Central memory CD8-positive, alpha-beta T cell (primary cell): ENCODE data around the gene CLNK.
A peak's percentile ranks its signal among the peaks of the same experiment; 100 is the strongest.

Source experiments
- ATAC-seq: fragments of 150-1000 bp; cut with Tn5 transposase; replicated peaks from 2 replicates; pipeline ENCODE4 v1.10.0; 2022; ENCODE audit warnings: mild to moderate bottlenecking, moderate FRiP score, moderate number of reproducible peaks; ENCODE audit not compliant: poor library complexity, severe bottlenecking; ENCODE audit errors: extremely low read depth
- DNase-seq, 2 donors: peaks; one replicate each; pipeline ENCODE4 v3.0.0; 2021; ENCODE audit warnings: low spot score in 2 of 2
- H3K27ac Mint-ChIP-seq: one replicate; pipeline ENCODE4 v1.8.0; 2022; ENCODE audit warnings: low read depth, mild to moderate bottlenecking, moderate library complexity, mixed read lengths
- H3K27me3 Mint-ChIP-seq: one replicate; pipeline ENCODE4 v1.8.0; 2022; ENCODE audit warnings: mixed read lengths
- H3K36me3 Mint-ChIP-seq: one replicate; pipeline ENCODE4 v1.8.0; 2022; ENCODE audit warnings: mild to moderate bottlenecking, moderate library complexity, mixed read lengths; ENCODE audit not compliant: insufficient read depth
- H3K4me1 Mint-ChIP-seq: one replicate; pipeline ENCODE4 v1.8.0; 2022; ENCODE audit warnings: mixed read lengths
- H3K4me3 Mint-ChIP-seq: one replicate; pipeline ENCODE4 v1.8.0; 2022; ENCODE audit warnings: mild to moderate bottlenecking, moderate library complexity, mixed read lengths
- H3K9me3 Mint-ChIP-seq: one replicate; pipeline ENCODE4 v1.8.0; 2022; ENCODE audit warnings: mixed read lengths

The CLNK gene

DNA sequence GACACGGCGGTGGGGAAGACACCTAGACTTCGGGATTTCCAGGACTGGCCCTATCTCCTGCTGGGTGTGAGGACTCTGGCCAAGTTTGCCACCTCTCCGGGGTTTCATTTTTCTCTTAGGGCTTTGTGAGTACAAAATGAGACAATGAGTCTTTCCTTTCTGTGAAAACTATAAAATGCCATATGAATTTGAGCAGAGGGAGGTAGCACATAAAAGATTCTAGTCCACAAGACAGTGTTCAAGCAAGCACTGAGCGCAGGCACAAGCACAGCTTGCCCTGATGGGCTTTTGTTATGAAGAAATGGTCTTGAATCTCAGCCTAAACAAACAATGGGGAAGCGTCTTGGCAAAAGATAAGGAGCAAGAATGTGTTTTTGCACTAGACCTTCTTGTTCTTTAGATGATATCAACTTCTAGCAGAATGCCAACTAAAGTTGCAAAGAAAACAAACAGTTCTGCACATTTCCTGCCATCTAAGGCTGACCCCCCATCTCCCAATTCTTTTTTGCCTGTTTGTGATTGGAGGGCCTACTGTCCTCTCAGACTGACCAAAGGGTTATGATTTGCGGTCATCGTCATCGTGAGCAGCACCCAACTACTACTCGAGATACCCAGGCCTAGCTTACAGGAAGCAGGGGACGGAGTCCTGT lies 154.3 kb downstream of the CLNK start:
- no peak overlapping the region for H3K4me3 Mint-ChIP-seq
- ATAC-seq (no peak), DNase-seq (no peak)
- peak overlapping the region; percentile 60 for H3K27ac Mint-ChIP-seq
- no peaks in the 10 kb centered on the region for H3K4me1 Mint-ChIP-seq
- no peaks in the 10 kb centered on the region for H3K9me3 Mint-ChIP-seq
- H3K27me3 Mint-ChIP-seq = peaks cover 58% of the 10 kb centered on the region
- H3K36me3 Mint-ChIP-seq = no peaks in the 10 kb centered on the region

DNA sequence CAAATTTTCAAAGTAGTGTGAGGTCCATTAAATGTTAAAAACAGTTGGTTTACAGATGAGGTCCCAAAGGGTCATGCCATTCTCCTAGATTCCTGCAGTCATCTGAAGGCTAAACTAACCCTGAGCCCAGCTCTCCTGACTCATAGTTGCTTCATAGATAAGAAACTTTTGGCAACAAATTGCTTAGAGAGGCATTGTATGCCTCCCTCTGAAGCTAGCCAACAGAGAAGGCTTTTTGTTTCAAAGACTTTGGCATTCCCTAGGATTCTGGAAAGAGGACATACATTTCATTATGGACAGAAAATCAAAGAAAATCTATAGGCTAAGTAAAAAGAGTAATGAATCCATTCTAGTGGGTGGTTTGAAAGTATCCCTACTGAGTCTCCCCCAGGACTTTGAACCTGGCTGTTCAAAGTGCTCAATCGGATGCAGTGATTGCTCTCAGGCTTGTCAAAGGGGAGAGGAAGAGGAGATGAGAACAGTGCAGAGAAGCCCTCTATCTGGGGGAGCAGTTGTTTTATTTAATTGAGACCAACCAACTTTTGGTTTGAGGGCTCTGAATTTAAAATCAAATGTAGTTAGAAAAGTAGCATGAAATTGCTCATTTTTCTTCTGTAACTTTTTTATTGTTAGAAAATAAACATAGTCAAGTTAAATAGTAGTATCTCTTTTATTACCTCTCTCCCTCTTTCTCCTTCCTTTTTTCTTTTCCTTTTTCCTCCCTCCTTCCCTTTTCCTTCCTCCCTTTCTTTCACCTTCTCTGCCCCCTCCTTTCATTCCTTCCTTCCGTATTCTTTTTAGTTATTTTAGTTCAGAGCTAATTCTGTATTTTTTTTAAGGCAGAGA lies 155.1 kb downstream of the CLNK start:
- peak overlapping the region; percentile 60 for H3K27ac Mint-ChIP-seq
- DNase-seq (no peak), ATAC-seq (no peak)
- H3K4me3 Mint-ChIP-seq = no peak overlapping the region
- H3K4me1 Mint-ChIP-seq = no peaks in the 10 kb centered on the region
- H3K9me3 Mint-ChIP-seq = no peaks in the 10 kb centered on the region
- H3K27me3 Mint-ChIP-seq = peaks cover 51% of the 10 kb centered on the region
- no peaks in the 10 kb centered on the region for H3K36me3 Mint-ChIP-seq

DNA sequence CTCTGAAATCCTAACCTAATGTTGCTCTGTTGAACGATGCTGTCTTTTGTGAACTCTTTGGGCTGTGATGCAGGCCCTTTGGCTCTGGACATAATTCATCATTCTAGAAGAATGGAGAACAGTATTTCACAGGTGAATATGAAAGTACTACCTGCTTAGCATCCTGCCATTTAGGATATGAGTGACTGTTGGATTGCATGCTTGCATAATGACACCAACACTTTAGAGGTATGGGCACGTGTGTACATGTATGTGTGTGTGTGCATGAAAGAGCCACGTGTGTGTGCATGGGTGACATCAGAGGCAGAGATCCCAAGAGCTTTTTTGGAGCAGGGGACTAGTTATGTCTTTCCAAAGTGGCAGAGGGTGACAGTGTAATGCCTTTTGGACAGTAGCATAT lies 157.1 kb downstream of the CLNK start:
- Mint-ChIP-seq H3K4me1 (no peaks in the 10 kb centered on the region), H3K36me3 (no peaks in the 10 kb centered on the region), H3K27ac (no peak overlapping the region), H3K4me3 (no peak overlapping the region), H3K9me3 (no peaks in the 10 kb centered on the region), H3K27me3 (peaks cover 36% of the 10 kb centered on the region)
- DNase-seq (no peak), ATAC-seq (no peak)

DNA sequence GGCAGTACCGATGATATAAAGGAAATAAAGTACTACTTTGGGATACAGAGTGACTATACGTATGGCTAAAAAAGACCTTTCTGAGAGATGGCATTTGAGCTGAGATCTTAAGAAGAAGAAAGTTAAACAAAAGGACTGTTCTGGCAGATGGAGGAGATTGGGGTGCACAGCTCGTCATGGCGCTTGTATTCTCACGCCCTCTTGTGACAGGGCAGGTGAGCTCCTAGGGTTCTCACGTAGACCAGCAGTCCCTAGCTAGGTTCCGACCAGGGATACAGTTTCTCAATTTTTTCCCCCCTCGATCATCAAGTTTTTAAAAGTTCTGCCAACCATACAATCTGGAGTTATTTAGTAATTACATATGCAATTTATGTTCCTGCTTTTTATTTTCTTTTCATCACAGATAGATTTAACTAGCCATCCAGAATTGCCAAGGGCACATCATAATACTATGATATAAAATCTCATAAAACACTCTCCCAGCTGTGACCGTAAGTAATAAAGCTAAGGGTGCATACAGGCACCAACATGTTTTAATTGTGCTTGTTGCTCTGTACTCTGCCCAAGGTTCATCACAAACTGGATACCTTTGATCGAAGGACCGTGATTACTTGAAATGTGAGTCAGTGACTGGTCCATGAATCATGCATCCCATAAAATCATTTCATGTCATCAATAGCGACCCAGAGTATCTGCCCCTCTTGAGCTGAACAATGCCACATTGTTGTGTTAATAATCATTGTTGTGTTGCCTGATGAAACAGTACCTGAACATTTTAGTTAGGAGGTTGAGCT lies 157.9 kb downstream of the CLNK start:
- H3K4me1 Mint-ChIP-seq = no peaks in the 10 kb centered on the region
- no peak overlapping the region for H3K27ac Mint-ChIP-seq
- ATAC-seq (no peak), DNase-seq (no peak)
- peaks cover 27% of the 10 kb centered on the region for H3K27me3 Mint-ChIP-seq
- H3K36me3 Mint-ChIP-seq = no peaks in the 10 kb centered on the region
- H3K4me3 Mint-ChIP-seq = no peak overlapping the region
- H3K9me3 Mint-ChIP-seq = no peaks in the 10 kb centered on the region

DNA sequence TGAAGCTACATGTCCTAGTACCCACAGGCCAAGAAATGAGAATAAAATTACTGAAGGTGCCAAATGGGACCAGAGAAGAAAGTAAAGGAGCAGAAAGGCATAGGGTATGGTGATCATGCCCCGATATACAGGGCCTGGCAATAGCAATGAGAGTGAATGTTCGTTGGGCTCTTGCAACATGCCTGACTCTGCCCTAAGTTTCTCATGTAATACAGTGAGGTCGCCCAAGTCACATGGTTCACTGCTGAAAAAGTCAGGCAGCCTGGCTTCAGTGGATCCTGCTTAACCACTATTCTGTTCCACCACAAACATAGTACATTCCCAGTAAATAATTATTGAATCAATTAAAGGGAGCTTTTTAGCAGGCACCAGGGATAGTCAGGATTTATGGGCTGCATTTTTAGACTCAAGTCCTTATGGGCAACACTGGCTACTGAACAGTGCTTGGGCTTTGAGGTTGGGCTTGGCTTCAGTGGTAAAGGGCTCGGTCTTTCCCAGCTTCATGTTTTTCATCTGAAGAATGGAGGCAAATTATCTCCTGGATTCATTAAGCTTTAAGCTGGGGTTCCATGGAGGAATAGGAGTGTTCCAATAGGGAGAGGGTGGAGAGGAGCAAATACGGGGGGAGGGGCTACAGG lies 160.3 kb downstream of the CLNK start:
- no peak overlapping the region for H3K4me3 Mint-ChIP-seq
- DNase-seq = no peak
- no peak for ATAC-seq
- no peaks in the 10 kb centered on the region for H3K4me1 Mint-ChIP-seq
- peaks cover 12% of the 10 kb centered on the region for H3K27me3 Mint-ChIP-seq
- H3K9me3 Mint-ChIP-seq = no peaks in the 10 kb centered on the region
- no peaks in the 10 kb centered on the region for H3K36me3 Mint-ChIP-seq
- H3K27ac Mint-ChIP-seq = no peak overlapping the region

DNA sequence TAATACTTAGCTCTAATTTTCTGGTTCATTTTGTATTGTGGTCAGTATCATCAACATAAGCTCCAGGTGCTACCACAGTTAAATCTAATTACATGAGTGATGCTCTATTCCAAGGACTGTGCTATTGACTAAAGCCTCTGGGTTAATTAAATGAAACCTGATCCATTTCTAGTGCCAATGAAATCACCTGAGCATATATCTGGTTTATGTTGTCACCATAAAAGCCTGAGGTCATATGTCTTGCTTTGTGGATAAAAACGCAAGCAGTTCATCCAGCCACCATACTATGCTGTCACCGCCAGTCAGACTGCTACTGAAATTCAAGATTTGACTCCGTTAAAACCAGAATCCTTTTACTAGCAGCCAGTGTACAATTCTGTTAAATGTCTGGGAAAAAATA lies 163.1 kb downstream of the CLNK start:
- no peaks in the 10 kb centered on the region for H3K36me3 Mint-ChIP-seq
- no peaks in the 10 kb centered on the region for H3K4me1 Mint-ChIP-seq
- ATAC-seq (no peak), DNase-seq (no peak)
- H3K9me3 Mint-ChIP-seq = no peaks in the 10 kb centered on the region
- H3K4me3 Mint-ChIP-seq = no peak overlapping the region
- H3K27ac Mint-ChIP-seq = no peak overlapping the region
- peaks cover 13% of the 10 kb centered on the region for H3K27me3 Mint-ChIP-seq

DNA sequence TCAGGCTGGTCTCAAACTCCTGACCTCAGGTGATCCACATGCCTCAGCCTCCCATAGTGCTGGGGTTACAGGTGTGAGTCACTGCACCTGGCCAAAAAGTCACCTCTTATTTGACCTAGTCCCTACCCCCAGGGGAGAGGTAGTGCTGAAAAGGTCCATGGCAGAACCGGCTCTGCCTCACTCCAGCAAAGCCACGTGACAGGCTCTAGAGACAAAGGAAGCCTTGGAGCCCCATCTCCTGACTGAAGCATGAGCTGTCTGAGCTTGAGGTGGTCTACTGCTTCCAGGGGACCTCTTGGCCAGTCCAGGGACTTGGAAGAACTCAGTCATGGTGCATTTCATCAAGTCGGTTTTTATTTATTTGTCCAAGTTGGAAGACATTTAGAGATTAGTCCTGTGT lies 174.8 kb downstream of the CLNK start:
- Mint-ChIP-seq H3K27me3 (no peaks in the 10 kb centered on the region), H3K9me3 (no peaks in the 10 kb centered on the region), H3K4me1 (no peaks in the 10 kb centered on the region), H3K27ac (no peak overlapping the region), H3K4me3 (no peak overlapping the region), H3K36me3 (no peaks in the 10 kb centered on the region)
- DNase-seq = no peak
- no peak for ATAC-seq

DNA sequence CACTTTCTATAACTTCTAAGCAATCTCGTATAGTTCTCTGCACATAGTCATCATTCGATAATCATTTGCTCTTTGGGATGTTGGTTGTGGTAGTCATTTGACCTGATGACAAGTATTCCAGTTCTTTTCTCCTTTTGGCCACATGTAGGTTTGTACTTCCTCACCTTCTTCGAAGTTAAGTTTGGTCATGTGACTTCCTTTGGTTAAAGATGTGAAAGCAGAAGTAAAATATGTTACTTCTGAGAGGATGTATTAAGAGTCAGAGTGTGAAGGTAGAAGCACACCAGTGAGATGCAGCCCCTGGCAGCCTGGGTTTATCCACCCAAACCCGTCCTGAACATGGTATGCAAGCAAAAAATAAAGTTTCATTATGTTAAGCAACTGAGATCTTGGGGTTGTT lies 178.5 kb downstream of the CLNK start:
- H3K27me3 Mint-ChIP-seq = peaks cover 19% of the 10 kb centered on the region
- DNase-seq (no peak), ATAC-seq (no peak)
- H3K27ac Mint-ChIP-seq = no peak overlapping the region
- no peaks in the 10 kb centered on the region for H3K9me3 Mint-ChIP-seq
- no peaks in the 10 kb centered on the region for H3K36me3 Mint-ChIP-seq
- H3K4me1 Mint-ChIP-seq = no peaks in the 10 kb centered on the region
- no peak overlapping the region for H3K4me3 Mint-ChIP-seq

DNA sequence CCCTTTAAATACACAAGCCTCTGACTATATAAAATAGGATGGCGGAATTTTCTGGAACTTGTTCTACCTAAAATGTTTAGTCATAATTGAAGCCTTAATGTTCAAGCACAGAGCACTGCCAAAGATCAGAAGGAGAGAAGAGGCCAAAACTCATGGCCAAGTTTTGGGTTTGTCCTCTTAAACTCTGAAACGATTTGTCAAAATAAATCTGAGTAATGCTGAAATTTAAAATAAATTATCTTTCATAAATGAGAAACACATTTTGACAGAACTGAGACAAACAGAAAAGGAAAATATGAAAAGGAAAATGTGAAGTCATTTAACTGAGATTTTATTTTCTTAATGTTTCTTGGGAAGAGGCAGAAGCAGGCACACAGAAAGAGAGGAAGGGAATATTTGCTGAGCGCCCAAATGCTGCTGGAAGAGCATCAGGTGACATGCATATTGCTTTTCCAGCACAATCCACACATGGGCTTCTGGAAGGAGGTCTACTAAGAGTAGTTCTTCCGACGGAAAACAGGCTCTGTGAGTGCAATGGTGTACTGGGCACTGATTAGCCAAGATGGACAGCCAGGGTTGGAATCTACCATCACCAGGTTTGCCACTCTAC lies 179.9 kb downstream of the CLNK start:
- Mint-ChIP-seq H3K36me3 (no peaks in the 10 kb centered on the region), H3K9me3 (no peaks in the 10 kb centered on the region), H3K27ac (no peak overlapping the region), H3K4me1 (no peaks in the 10 kb centered on the region), H3K4me3 (no peak overlapping the region), H3K27me3 (peaks cover 33% of the 10 kb centered on the region)
- DNase-seq (no peak), ATAC-seq (no peak)

DNA sequence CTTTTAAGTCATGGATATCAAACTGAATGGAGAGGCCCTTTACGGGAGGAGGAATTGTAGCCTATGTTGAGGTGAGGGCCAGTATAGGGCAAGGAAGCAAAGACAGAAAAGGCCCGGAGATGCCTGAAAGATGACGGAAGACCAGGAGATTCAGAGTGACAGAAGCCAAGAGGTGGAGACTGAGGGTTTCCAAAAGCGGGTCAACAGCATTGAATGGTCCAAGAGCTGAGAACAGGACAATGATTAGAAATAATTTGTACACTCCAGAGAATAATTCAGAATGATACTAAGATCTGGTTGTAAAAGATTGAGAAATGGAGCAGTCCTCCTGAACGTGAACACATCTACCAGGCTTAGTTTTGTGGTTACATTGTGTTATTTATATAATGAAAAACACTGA lies 181.9 kb downstream of the CLNK start:
- ATAC-seq (no peak), DNase-seq (no peak)
- no peaks in the 10 kb centered on the region for H3K36me3 Mint-ChIP-seq
- H3K27ac Mint-ChIP-seq = no peak overlapping the region
- no peaks in the 10 kb centered on the region for H3K9me3 Mint-ChIP-seq
- peaks cover 38% of the 10 kb centered on the region for H3K27me3 Mint-ChIP-seq
- H3K4me1 Mint-ChIP-seq = no peaks in the 10 kb centered on the region
- H3K4me3 Mint-ChIP-seq = no peak overlapping the region

DNA sequence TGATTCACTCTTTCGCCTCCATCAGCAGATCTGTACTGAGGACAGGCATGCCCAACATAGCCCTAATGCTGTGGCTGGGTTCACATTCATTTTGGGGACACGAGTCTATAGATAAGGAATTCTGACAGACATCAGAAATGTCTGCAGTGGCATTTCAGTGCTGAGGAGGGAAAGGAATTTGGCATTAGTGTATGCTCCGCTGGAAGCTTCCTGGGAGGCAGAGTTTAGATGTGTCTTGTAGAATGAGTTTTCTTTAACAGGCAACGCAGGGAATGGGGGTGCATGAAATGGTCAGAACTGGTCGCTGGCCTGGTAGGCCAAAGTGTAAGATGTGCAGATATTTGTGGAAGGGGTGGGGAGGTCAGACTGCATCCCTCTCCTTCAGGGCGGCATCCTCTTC lies 183.8 kb downstream of the CLNK start:
- no peaks in the 10 kb centered on the region for H3K4me1 Mint-ChIP-seq
- DNase-seq (no peak), ATAC-seq (no peak)
- no peaks in the 10 kb centered on the region for H3K36me3 Mint-ChIP-seq
- H3K27ac Mint-ChIP-seq = no peak overlapping the region
- peaks cover 38% of the 10 kb centered on the region for H3K27me3 Mint-ChIP-seq
- H3K4me3 Mint-ChIP-seq = no peak overlapping the region
- no peaks in the 10 kb centered on the region for H3K9me3 Mint-ChIP-seq

DNA sequence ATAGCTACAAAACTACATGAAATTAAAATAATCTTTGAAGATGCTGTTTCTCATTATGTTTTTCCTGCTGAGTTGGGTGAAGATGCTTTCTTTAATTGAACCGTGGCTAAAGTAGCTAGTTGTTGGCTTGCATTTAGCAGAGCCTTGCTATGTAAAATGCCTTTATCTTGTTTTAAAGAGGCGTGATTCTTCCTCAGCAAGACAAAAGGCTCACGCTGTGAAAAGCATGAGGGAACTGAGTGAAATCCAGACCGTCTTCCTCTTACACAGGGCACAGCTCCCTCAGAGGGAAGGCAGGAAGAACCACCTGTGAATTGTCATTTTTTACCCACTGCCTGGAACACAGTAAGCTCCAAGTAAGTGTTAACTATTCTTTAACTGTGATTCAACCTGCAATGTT lies 188.4 kb downstream of the CLNK start:
- no peak overlapping the region for H3K27ac Mint-ChIP-seq
- no peaks in the 10 kb centered on the region for H3K4me1 Mint-ChIP-seq
- peaks cover 43% of the 10 kb centered on the region for H3K27me3 Mint-ChIP-seq
- no peaks in the 10 kb centered on the region for H3K36me3 Mint-ChIP-seq
- DNase-seq = no peak
- ATAC-seq = no peak
- H3K9me3 Mint-ChIP-seq = no peaks in the 10 kb centered on the region
- no peak overlapping the region for H3K4me3 Mint-ChIP-seq
